Neuronal stem cell (in vitro differentiated cells): ENCODE measurements around the gene POLA2.
A peak's percentile ranks its signal among the peaks of the same experiment; 100 is the strongest.

Experiments used
- DNase-seq: peaks from one replicate; pipeline ENCODE4 v3.0.0-alpha.2; 2013; ENCODE audit warnings: low spot score
- H2AFZ ChIP-seq: one replicate; pipeline ENCODE4 v1.6.1; 2013; ENCODE audit warnings: mild to moderate bottlenecking, low read length, inconsistent platforms
- H2AK5ac ChIP-seq: 2 replicates; pipeline ENCODE4 v1.6.1; 2013; ENCODE audit warnings: low read depth, mild to moderate bottlenecking, inconsistent platforms, low read length, moderate library complexity, mixed read lengths
- H2BK120ac ChIP-seq: 2 replicates; pipeline ENCODE4 v1.6.1; 2013; ENCODE audit warnings: low read depth, mild to moderate bottlenecking, inconsistent platforms, low read length, moderate library complexity, mixed read lengths
- H2BK12ac ChIP-seq: one replicate; pipeline ENCODE4 v1.6.1; 2013; ENCODE audit warnings: low read length, inconsistent platforms
- H2BK15ac ChIP-seq: 2 replicates; pipeline ENCODE4 v1.6.1; 2013; ENCODE audit warnings: mild to moderate bottlenecking, low read length, inconsistent platforms, mixed read lengths
- H2BK5ac ChIP-seq: one replicate; pipeline ENCODE4 v1.6.1; 2013; ENCODE audit warnings: inconsistent platforms, mild to moderate bottlenecking, low read length, moderate library complexity
- H3K14ac ChIP-seq: one replicate; pipeline ENCODE4 v1.6.1; 2013; ENCODE audit warnings: low read length, inconsistent platforms
- H3K18ac ChIP-seq: 2 replicates; pipeline ENCODE4 v1.6.1; 2013; ENCODE audit warnings: low read length, inconsistent platforms
- H3K23ac ChIP-seq: 2 replicates; pipeline ENCODE4 v1.6.1; 2013; ENCODE audit warnings: low read depth, mild to moderate bottlenecking, mixed read lengths, low read length, inconsistent platforms; ENCODE audit not compliant: poor library complexity
- H3K27ac ChIP-seq: replicated peaks from 3 replicates; pipeline ENCODE4 v1.5.1; 2013; ENCODE audit warnings: low read length, inconsistent platforms
- H3K27me3 ChIP-seq, 3 experiments: 2 replicates each; pipeline ENCODE4 v1.6.1; 2013; ENCODE audit warnings: low read length in 3 of 3, mild to moderate bottlenecking in 2 of 3, inconsistent platforms in 1 of 3, low read depth in 1 of 3, mixed read lengths in 1 of 3, moderate library complexity in 1 of 3; ENCODE audit not compliant: control insufficient read depth in 3 of 3, insufficient read depth in 3 of 3
- H3K36me3 ChIP-seq, 2 donors: replicated peaks in 1 of 2; 2 replicates each; pipeline ENCODE4 v1.6.1; 2013; ENCODE audit warnings: low read length in 2 of 2; ENCODE audit not compliant: control insufficient read depth in 2 of 2, insufficient read depth in 2 of 2
- H3K4ac ChIP-seq: 2 replicates; pipeline ENCODE4 v1.6.1; 2013; ENCODE audit warnings: inconsistent platforms, mild to moderate bottlenecking, low read length, moderate library complexity
- H3K4me1 ChIP-seq, 2 donors: 1 replicate in 1 of 2; 2 replicates in 1 of 2; pipeline ENCODE4 v1.6.1; 2013; ENCODE audit warnings: low read length in 2 of 2, low read depth in 1 of 2; ENCODE audit not compliant: control insufficient read depth in 2 of 2, insufficient read depth in 1 of 2
- H3K4me2 ChIP-seq: one replicate; pipeline ENCODE4 v1.6.1; 2013; ENCODE audit warnings: mild to moderate bottlenecking, low read length, inconsistent platforms; ENCODE audit not compliant: insufficient read depth, poor library complexity, severe bottlenecking
- H3K4me3 ChIP-seq, 2 donors: 2 replicates each; pipeline ENCODE4 v1.5.1; 2013; ENCODE audit warnings: low read length in 2 of 2, mild to moderate bottlenecking in 2 of 2, inconsistent platforms in 1 of 2, moderate library complexity in 1 of 2
- H3K79me1 ChIP-seq: one replicate; pipeline ENCODE4 v1.6.1; 2013; ENCODE audit warnings: low read depth, mild to moderate bottlenecking, inconsistent platforms, low read length, moderate library complexity
- H3K9ac ChIP-seq: one replicate; pipeline ENCODE4 v1.6.1; 2013; ENCODE audit warnings: mild to moderate bottlenecking, low read depth, low read length, inconsistent platforms; ENCODE audit not compliant: poor library complexity
- H3K9me3 ChIP-seq, 2 donors: replicated peaks in 1 of 2; 2 replicates each; pipeline versions ENCODE3 to v1.6.1; 2013; ENCODE audit warnings: low read length in 2 of 2, mild to moderate bottlenecking in 2 of 2, inconsistent platforms in 1 of 2, low read depth in 1 of 2, mixed read lengths in 1 of 2, moderate library complexity in 1 of 2; ENCODE audit not compliant: control insufficient read depth in 2 of 2, insufficient read depth in 1 of 2
- H4K8ac ChIP-seq: one replicate; pipeline ENCODE4 v1.6.1; 2013; ENCODE audit warnings: low read depth, mild to moderate bottlenecking, inconsistent platforms, low read length, moderate library complexity
- H4K91ac ChIP-seq: one replicate; pipeline ENCODE4 v1.6.1; 2013; ENCODE audit warnings: low read length, low read depth, mild to moderate bottlenecking, inconsistent platforms; ENCODE audit not compliant: poor library complexity
- WGBS, 2 donors: extraction: QIAGEN DNeasy Blood & Tissue Kit; methylation state at CpG; one replicate each; pipeline ENCODE4 v1.1.7; 2013; ENCODE audit warnings: missing lambda C conversion rate in 2 of 2, mixed read lengths in 1 of 2; ENCODE audit not compliant: insufficient read length in 2 of 2, insufficient replicate concordance in 1 of 2; ENCODE audit errors: extremely low coverage in 2 of 2; 5-methylcytosine and 5-hydroxymethylcytosine counted together

Gene POLA2

GRCh38 chr11:65307298-65308229 is 45.8 kb downstream of the POLA2 start:
- no peak overlapping the region for H3K4ac ChIP-seq
- H3K14ac ChIP-seq: no peak overlapping the region
- H3K4me2 ChIP-seq: no peak overlapping the region
- peaks cover 0 to 2% of the 10 kb centered on the region in 2 donors for H3K9me3 ChIP-seq
- H3K9ac ChIP-seq: no peak overlapping the region
- no peak overlapping the region for H3K4me3 ChIP-seq
- H4K91ac ChIP-seq: no peak overlapping the region
- H2AK5ac ChIP-seq: no peak overlapping the region
- no peak overlapping the region for H2BK12ac ChIP-seq
- no peak overlapping the region for H3K18ac ChIP-seq
- no peak overlapping the region for H2BK120ac ChIP-seq
- H3K4me1 ChIP-seq: peaks cover 17 to 18% of the 10 kb centered on the region in 2 donors
- peaks cover 2% of the 10 kb centered on the region for H3K79me1 ChIP-seq
- peaks cover 12 to 29% of the 10 kb centered on the region in 2 donors for H3K36me3 ChIP-seq
- no CpG with 5 or more reads among the region's 6 CpGs for WGBS, 2 donors
- no peaks in the 10 kb centered on the region for H3K27me3 ChIP-seq
- H2AFZ ChIP-seq: no peak overlapping the region
- no peak overlapping the region for H2BK5ac ChIP-seq
- H3K27ac ChIP-seq: no peak overlapping the region
- H4K8ac ChIP-seq: no peak overlapping the region
- DNase-seq: no peak
- H3K23ac ChIP-seq: no peak overlapping the region
- no peak overlapping the region for H2BK15ac ChIP-seq

DNA sequence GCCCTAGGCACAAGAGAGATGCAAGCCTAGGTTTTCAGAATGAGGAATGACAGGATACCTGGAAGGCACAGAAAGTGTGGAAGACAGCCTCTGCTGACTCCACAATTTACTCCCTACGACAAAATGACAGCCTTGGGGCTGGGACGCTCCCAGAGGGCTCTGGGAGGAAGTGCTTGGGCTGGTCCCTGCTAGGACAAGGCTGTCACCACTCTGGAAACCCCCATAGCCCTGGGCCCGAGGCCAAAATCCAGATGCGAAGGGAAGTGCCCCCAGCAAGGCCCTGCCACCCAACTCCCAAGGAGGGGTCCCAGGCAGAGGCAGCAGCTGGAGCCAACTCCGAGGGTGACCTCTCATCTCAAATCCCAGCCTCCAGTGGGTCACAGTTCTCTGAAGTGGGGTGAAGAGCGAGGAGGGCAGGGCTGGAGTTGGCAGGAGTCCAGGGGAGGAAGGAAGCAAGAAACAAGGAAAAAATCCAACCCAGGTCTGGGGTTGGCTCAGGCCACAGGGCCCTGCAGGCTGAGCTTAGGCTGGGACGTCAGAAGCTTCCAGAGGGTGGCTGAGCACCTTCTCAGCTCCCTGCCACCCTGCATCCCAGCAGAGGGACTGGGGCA is 46.6 kb downstream of the POLA2 start:
- no peak for DNase-seq
- H3K23ac ChIP-seq: peak overlapping the region; percentile 52
- no peak overlapping the region for H2AFZ ChIP-seq
- H3K4me2 ChIP-seq: no peak overlapping the region
- WGBS, 2 donors: no CpG with 5 or more reads among the region's 7 CpGs
- peaks cover 0 to 2% of the 10 kb centered on the region in 2 donors for H3K9me3 ChIP-seq
- H2BK12ac ChIP-seq: no peak overlapping the region
- H2BK5ac ChIP-seq: no peak overlapping the region
- H3K18ac ChIP-seq: peak overlapping the region; percentile 22
- no peak overlapping the region for H3K4ac ChIP-seq
- no peak overlapping the region for H3K9ac ChIP-seq
- no peak overlapping the region for H2BK120ac ChIP-seq
- no peak overlapping the region for H2AK5ac ChIP-seq
- H3K27ac ChIP-seq: no peak overlapping the region
- H4K91ac ChIP-seq: no peak overlapping the region
- H3K14ac ChIP-seq: no peak overlapping the region
- H3K4me1 ChIP-seq: peaks cover 17 to 18% of the 10 kb centered on the region in 2 donors
- no peak overlapping the region for H2BK15ac ChIP-seq
- peaks cover 12 to 24% of the 10 kb centered on the region in 2 donors for H3K36me3 ChIP-seq
- H3K27me3 ChIP-seq: peaks cover 0 to under 1% (median 0%) of the 10 kb centered on the region in 3 experiments
- peaks cover 2% of the 10 kb centered on the region for H3K79me1 ChIP-seq
- H4K8ac ChIP-seq: no peak overlapping the region
- no peak overlapping the region for H3K4me3 ChIP-seq

- Histone ChIP-seq H3K23ac (peak overlapping the region; percentile 52), H2AFZ (no peak overlapping the region), H3K4me1 (peaks cover 17 to 18% of the 10 kb centered on the region in 2 donors), H4K8ac (no peak overlapping the region), H3K9me3 (peaks cover 0 to 2% of the 10 kb centered on the region in 2 donors), H2BK12ac (no peak overlapping the region), H3K27ac (no peak overlapping the region), H3K36me3 (peaks cover 6 to 18% of the 10 kb centered on the region in 2 donors), H2BK15ac (no peak overlapping the region), H2BK120ac (no peak overlapping the region), H3K4ac (no peak overlapping the region), H3K27me3 (peaks cover 0 to 6% (median 0%) of the 10 kb centered on the region in 3 experiments), H3K4me2 (no peak overlapping the region), H2BK5ac (no peak overlapping the region), H3K18ac (no peak overlapping the region), H4K91ac (no peak overlapping the region), H2AK5ac (no peak overlapping the region), H3K9ac (no peak overlapping the region), H3K4me3 (no peak overlapping the region), H3K14ac (no peak overlapping the region), H3K79me1 (peaks cover 2% of the 10 kb centered on the region)
- no peak for DNase-seq
- no CpG with 5 or more reads among the region's 5 CpGs for WGBS, 2 donors
Observed at GRCh38 chr11:65309006-65309405, 47.2 kb downstream of the POLA2 start.

DNA sequence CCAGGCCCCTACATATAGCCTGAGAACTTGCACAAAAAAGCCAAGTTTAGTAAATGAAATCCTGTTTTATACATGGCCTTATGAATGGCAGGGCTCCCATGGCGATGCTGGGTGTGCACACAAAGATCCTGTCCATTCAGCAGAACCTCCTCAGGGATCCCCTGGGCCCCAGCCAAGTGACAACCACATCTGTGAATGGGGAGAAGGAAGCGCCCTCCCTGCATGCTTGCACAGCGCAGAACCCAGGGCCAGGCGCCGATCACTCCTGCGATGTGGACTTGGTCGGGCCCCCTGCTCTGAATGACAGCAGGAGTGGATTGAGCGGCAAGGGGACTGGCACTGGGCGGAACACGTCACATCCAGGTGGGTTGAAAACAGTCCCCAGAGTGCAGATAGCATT is 48.5 kb downstream of the POLA2 start:
- Histone ChIP-seq H3K14ac (no peak overlapping the region), H2BK120ac (no peak overlapping the region), H3K36me3 (peaks cover 2 to 6% of the 10 kb centered on the region in 2 donors), H3K9me3 (no peaks in the 10 kb centered on the region), H3K4ac (no peak overlapping the region), H2AFZ (no peak overlapping the region), H3K79me1 (no peaks in the 10 kb centered on the region), H3K4me3 (no peak overlapping the region), H2AK5ac (no peak overlapping the region), H2BK15ac (no peak overlapping the region), H3K18ac (peak overlapping the region; percentile 92), H4K91ac (no peak overlapping the region), H3K23ac (no peak overlapping the region), H3K27ac (peak overlapping the region; percentile 78), H2BK5ac (no peak overlapping the region), H3K4me2 (no peak overlapping the region), H3K4me1 (peaks cover 19 to 20% of the 10 kb centered on the region in 2 donors), H4K8ac (no peak overlapping the region), H2BK12ac (no peak overlapping the region), H3K27me3 (peaks cover 0 to 10% (median 0%) of the 10 kb centered on the region in 3 experiments), H3K9ac (no peak overlapping the region)
- no CpG with 5 or more reads among the region's 10 CpGs for WGBS, 2 donors
- no peak for DNase-seq
